K562 (cell line): ENCODE data around the gene CUEDC2. TPM values are rescaled to one million over a fixed set of nuclear protein-coding genes. Genes with fewer than 3 reads are reported as not detected.

Source experiments
- ATF7 ChIP-seq: fragments of 450-650 bp; IDR thresholded peaks from 2 replicates; pipeline ENCODE4 v1.7.1; 2014; ENCODE audit warnings: mild to moderate bottlenecking, moderate library complexity
- CREB3 ChIP-seq: fragments of 450-650 bp; conservative IDR thresholded peaks from 2 replicates; pipeline ENCODE4 v1.6.1; 2016; ENCODE audit warnings: missing genetic modification characterization, low read depth, mild to moderate bottlenecking, missing compliant biosample characterization, moderate library complexity
- ESRRA ChIP-seq: fragments of 450-650 bp; IDR thresholded peaks from 2 replicates; pipeline ENCODE4 v1.6.1; 2014; ENCODE audit warnings: low read depth, mild to moderate bottlenecking, moderate library complexity, borderline replicate concordance
- HES1 ChIP-seq: fragments of 450-650 bp; IDR thresholded peaks from 2 replicates; pipeline ENCODE4 v1.6.1; 2016; ENCODE audit warnings: low read depth, mild to moderate bottlenecking, moderate library complexity
- POU5F1 ChIP-seq: fragments of 150-350 bp; IDR thresholded peaks from 2 replicates; pipeline ENCODE4 v1.6.1; 2014; ENCODE audit warnings: borderline replicate concordance, low read length, low read depth, mild to moderate bottlenecking; ENCODE audit not compliant: partially characterized antibody
- SOX6 ChIP-seq: fragments of 450-650 bp; IDR thresholded peaks from 2 replicates; pipeline ENCODE4 v1.6.1; 2014; ENCODE audit warnings: mild to moderate bottlenecking
- ZNF398 ChIP-seq: fragments of 250-450 bp; sonication (Bioruptor Pico); IDR thresholded peaks from 2 replicates; pipeline ENCODE4 v1.8.0; 2021; ENCODE audit warnings: moderate library complexity, mild to moderate bottlenecking, inconsistent platforms
- polyA plus RNA-seq, 8 experiments: library from polyadenylated mRNA; depleted of rRNA in 4 of 8; stranded (reverse) in 5 of 8; unstranded in 3 of 8; fragments of >200 nt; fragmentation: Nextera tagmentation in 2 of 8; fragmentation: Illumina TruSeq in 1 of 8; extraction: Ambion mirVana in 2 of 8; extraction: Trizol in 1 of 8; gene quantifications; 2 replicates each; pipeline versions ENCODE4 v1.2.1 to v1.2.3, GENCODE V29; 2011 to 2014; ENCODE audit warnings: inconsistent platforms in 1 of 8, missing spikeins in 1 of 8
- total RNA-seq, 7 experiments: library from RNA; depleted of rRNA in 6 of 7; stranded (reverse); fragments of >200 nt in 6 of 7; fragmentation: Illumina TruSeq in 2 of 7; extraction: Trizol in 2 of 7; gene quantifications; 2 replicates each; pipeline versions ENCODE4 v1.2.1 to v1.2.3, GENCODE V29; 2011 to 2021; ENCODE audit warnings: low replicate concordance in 1 of 7
- TF ChIP-seq, protein P1 (sequence below), 3 experiments: fragments of 200-800 bp in 1 of 3; fragments of 250-450 bp in 1 of 3; fragments of 450-650 bp in 1 of 3; sonication (Bioruptor Pico) in 1 of 3; sonication (Bioruptor generic) in 1 of 3; formaldehyde crosslinking in 1 of 3; IDR thresholded peaks; 2 replicates each; pipeline versions ENCODE4 v1.6.1 to v1.8.0; 2016 to 2022; ENCODE audit warnings: mild to moderate bottlenecking in 2 of 3, missing genetic modification characterization in 2 of 3, missing compliant biosample characterization in 1 of 3, moderate library complexity in 1 of 3
- TF ChIP-seq, protein P2 (sequence below): fragments of 250-450 bp; sonication (Bioruptor Pico); IDR thresholded peaks from 2 replicates; pipeline ENCODE4 v1.4.0; 2020; ENCODE audit warnings: mild to moderate bottlenecking, moderate library complexity
- TF ChIP-seq, protein P3 (sequence below): fragments of 250-450 bp; sonication (Bioruptor Pico); IDR thresholded peaks from 2 replicates; pipeline ENCODE4 v1.8.0; 2021; ENCODE audit warnings: borderline replicate concordance, mild to moderate bottlenecking, moderate library complexity; ENCODE audit not compliant: poor library complexity, severe bottlenecking
- TF ChIP-seq, protein P4 (sequence below): sonication (generic); formaldehyde crosslinking; IDR thresholded peaks from 2 replicates; pipeline ENCODE4 v1.8.0; 2023; ENCODE audit warnings: mild to moderate bottlenecking, missing genetic modification reagents

Gene CUEDC2
- total and polyA plus RNA-seq, 9 of the 15 experiments (the other 6 are each of a cell fraction or from before 2014, with no cell fraction given) = 8.5 to 48.9 (median 27.4) TPM

DNA sequence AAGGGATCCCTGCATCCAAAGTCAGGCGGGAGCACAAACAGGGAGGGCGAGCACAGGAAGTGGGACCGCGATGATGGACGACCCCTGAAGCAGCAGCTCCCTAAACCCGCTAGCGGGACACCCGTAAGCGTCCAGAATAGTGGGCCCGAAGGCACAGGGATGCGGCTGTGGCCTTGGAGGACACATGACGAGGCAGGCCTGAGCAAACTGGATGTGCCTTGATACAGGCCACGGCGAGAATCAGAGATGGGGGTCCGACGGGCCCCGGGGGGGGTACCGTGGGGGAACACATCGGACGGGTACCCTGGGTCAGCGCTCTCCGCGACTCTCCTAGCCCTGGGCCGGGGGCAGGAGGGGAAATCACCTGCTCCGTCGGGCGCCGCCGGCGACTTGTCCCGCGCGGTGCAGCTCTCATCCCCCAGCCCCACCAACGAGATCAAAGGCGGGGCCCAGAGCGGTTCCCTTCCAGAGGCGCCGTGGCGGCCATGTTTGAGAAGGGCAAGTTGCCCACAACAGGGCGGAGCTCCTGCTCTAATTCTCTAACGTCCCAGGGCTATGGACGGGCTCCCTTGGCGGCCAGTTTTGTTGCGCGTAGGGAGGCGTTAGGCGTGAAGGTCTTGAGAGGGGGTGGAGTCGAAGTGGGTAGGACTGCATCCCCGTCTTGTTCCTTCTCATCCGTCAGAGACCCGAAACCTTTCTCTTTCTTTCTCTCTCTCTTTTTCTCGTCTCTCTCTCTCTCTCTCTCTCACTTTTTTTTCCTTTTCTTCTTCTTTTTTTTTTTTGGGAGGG is at the start of gene CUEDC2 (continued):
- TF ChIP-seq ZNF398 (CRISPR knock-in tag) (no peak), HES1 (no peak), ATF7 (peak; percentile 68), SOX6 (peak; percentile 36), POU5F1 (peak; percentile 96), CREB3 (tag) (no peak), ESRRA (peak; percentile 60; the same call in 1 of the 2 replicates)
- TF ChIP-seq, protein P1, sequence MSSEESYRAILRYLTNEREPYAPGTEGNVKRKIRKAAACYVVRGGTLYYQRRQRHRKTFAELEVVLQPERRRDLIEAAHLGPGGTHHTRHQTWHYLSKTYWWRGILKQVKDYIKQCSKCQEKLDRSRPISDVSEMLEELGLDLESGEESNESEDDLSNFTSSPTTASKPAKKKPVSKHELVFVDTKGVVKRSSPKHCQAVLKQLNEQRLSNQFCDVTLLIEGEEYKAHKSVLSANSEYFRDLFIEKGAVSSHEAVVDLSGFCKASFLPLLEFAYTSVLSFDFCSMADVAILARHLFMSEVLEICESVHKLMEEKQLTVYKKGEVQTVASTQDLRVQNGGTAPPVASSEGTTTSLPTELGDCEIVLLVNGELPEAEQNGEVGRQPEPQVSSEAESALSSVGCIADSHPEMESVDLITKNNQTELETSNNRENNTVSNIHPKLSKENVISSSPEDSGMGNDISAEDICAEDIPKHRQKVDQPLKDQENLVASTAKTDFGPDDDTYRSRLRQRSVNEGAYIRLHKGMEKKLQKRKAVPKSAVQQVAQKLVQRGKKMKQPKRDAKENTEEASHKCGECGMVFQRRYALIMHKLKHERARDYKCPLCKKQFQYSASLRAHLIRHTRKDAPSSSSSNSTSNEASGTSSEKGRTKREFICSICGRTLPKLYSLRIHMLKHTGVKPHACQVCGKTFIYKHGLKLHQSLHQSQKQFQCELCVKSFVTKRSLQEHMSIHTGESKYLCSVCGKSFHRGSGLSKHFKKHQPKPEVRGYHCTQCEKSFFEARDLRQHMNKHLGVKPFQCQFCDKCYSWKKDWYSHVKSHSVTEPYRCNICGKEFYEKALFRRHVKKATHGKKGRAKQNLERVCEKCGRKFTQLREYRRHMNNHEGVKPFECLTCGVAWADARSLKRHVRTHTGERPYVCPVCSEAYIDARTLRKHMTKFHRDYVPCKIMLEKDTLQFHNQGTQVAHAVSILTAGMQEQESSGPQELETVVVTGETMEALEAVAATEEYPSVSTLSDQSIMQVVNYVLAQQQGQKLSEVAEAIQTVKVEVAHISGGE (CRISPR knock-in tag; IDR thresholded peaks at IDR 0.05) = peak in 1 of 3 experiments; percentile 87; a peak in 2 of 6 replicates
- TF ChIP-seq, protein P2, sequence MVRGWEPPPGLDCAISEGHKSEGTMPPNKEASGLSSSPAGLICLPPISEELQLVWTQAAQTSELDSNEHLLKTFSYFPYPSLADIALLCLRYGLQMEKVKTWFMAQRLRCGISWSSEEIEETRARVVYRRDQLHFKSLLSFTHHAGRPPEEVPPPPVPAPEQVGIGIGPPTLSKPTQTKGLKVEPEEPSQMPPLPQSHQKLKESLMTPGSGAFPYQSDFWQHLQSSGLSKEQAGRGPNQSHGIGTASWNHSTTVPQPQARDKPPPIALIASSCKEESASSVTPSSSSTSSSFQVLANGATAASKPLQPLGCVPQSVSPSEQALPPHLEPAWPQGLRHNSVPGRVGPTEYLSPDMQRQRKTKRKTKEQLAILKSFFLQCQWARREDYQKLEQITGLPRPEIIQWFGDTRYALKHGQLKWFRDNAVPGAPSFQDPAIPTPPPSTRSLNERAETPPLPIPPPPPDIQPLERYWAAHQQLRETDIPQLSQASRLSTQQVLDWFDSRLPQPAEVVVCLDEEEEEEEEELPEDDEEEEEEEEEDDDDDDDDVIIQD (CRISPR knock-in tag) = no peak
- TF ChIP-seq, protein P3, sequence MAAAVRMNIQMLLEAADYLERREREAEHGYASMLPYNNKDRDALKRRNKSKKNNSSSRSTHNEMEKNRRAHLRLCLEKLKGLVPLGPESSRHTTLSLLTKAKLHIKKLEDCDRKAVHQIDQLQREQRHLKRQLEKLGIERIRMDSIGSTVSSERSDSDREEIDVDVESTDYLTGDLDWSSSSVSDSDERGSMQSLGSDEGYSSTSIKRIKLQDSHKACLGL (CRISPR knock-in tag) = no peak
- TF ChIP-seq, protein P4, sequence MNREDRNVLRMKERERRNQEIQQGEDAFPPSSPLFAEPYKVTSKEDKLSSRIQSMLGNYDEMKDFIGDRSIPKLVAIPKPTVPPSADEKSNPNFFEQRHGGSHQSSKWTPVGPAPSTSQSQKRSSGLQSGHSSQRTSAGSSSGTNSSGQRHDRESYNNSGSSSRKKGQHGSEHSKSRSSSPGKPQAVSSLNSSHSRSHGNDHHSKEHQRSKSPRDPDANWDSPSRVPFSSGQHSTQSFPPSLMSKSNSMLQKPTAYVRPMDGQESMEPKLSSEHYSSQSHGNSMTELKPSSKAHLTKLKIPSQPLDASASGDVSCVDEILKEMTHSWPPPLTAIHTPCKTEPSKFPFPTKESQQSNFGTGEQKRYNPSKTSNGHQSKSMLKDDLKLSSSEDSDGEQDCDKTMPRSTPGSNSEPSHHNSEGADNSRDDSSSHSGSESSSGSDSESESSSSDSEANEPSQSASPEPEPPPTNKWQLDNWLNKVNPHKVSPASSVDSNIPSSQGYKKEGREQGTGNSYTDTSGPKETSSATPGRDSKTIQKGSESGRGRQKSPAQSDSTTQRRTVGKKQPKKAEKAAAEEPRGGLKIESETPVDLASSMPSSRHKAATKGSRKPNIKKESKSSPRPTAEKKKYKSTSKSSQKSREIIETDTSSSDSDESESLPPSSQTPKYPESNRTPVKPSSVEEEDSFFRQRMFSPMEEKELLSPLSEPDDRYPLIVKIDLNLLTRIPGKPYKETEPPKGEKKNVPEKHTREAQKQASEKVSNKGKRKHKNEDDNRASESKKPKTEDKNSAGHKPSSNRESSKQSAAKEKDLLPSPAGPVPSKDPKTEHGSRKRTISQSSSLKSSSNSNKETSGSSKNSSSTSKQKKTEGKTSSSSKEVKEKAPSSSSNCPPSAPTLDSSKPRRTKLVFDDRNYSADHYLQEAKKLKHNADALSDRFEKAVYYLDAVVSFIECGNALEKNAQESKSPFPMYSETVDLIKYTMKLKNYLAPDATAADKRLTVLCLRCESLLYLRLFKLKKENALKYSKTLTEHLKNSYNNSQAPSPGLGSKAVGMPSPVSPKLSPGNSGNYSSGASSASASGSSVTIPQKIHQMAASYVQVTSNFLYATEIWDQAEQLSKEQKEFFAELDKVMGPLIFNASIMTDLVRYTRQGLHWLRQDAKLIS (CRISPR knock-in tag) = peak; percentile 71
